HepG2 (cell line): ENCODE data around the gene NSD1. TPM values are rescaled to one million over a fixed set of nuclear protein-coding genes. Genes with fewer than 3 reads are reported as not detected.

Experiments used
- ADNP ChIP-seq: sonication (generic); formaldehyde crosslinking; IDR thresholded peaks from 2 replicates; pipeline ENCODE4 v1.4.0; 2020; ENCODE audit warnings: missing genetic modification reagents
- ASH2L ChIP-seq: fragments of 300-600, 200-600 bp; sonication (generic); IDR thresholded peaks from 2 replicates; pipeline ENCODE4 v1.7.0; 2017; ENCODE audit warnings: low read depth, mild to moderate bottlenecking, moderate library complexity, mixed read lengths, low read length; ENCODE audit not compliant: insufficient read length
- BRCA1 ChIP-seq: sonication (generic); formaldehyde crosslinking; IDR thresholded peaks from 2 replicates; pipeline ENCODE4 v1.4.0; 2020; ENCODE audit warnings: missing genetic modification reagents
- CEBPG ChIP-seq: IDR thresholded peaks from 2 replicates; pipeline ENCODE4 v1.6.1; 2016
- DPF2 ChIP-seq: sonication (generic); formaldehyde crosslinking; IDR thresholded peaks from 2 replicates; pipeline ENCODE4 v1.4.0; 2020; ENCODE audit warnings: mild to moderate bottlenecking, low read depth, missing genetic modification reagents, borderline replicate concordance
- FOSL1 ChIP-seq: sonication (generic); formaldehyde crosslinking; IDR thresholded peaks from 2 replicates; pipeline ENCODE4 v1.9.0; 2021; ENCODE audit warnings: missing genetic modification reagents, borderline replicate concordance
- PAX8 ChIP-seq: sonication (generic); formaldehyde crosslinking; IDR thresholded peaks from 2 replicates; pipeline ENCODE4 v1.8.0; 2022; ENCODE audit warnings: mild to moderate bottlenecking, missing genetic modification reagents, borderline replicate concordance
- RCOR2 ChIP-seq: IDR thresholded peaks from 2 replicates; pipeline ENCODE4 v1.6.1; 2016; ENCODE audit warnings: missing biosample characterization, missing genetic modification reagents
- REXO4 ChIP-seq: sonication (generic); formaldehyde crosslinking; IDR thresholded peaks from 2 replicates; pipeline ENCODE4 v1.8.0; 2022; ENCODE audit warnings: missing genetic modification reagents, mild to moderate bottlenecking, borderline replicate concordance
- TGIF2 ChIP-seq: IDR thresholded peaks from 2 replicates; pipeline ENCODE4 v1.6.1; 2016; ENCODE audit warnings: control low read depth, missing compliant biosample characterization
- TOE1 ChIP-seq: sonication (generic); formaldehyde crosslinking; IDR thresholded peaks from 2 replicates; pipeline ENCODE4 v1.4.0; 2020; ENCODE audit warnings: mild to moderate bottlenecking, missing genetic modification reagents
- ZFP1 ChIP-seq: IDR thresholded peaks from 2 replicates; pipeline ENCODE4 v1.6.1; 2016
- ZFP36L1 ChIP-seq: sonication (generic); formaldehyde crosslinking; IDR thresholded peaks from 2 replicates; pipeline ENCODE4 v1.8.0; 2022; ENCODE audit warnings: mild to moderate bottlenecking, missing genetic modification reagents, moderate library complexity
- ZFP37 ChIP-seq: sonication (generic); formaldehyde crosslinking; IDR thresholded peaks from 2 replicates; pipeline ENCODE4 v1.4.0; 2020; ENCODE audit warnings: missing genetic modification reagents, borderline replicate concordance
- ZNF180 ChIP-seq: sonication (generic); formaldehyde crosslinking; IDR thresholded peaks from 2 replicates; pipeline ENCODE4 v1.4.0; 2020; ENCODE audit warnings: low read depth, missing genetic modification reagents, borderline replicate concordance
- ZNF225 ChIP-seq: sonication (generic); formaldehyde crosslinking; IDR thresholded peaks from 2 replicates; pipeline ENCODE4 v1.4.0; 2020; ENCODE audit warnings: mild to moderate bottlenecking, missing genetic modification reagents
- ZNF33B ChIP-seq: sonication (generic); formaldehyde crosslinking; IDR thresholded peaks from 2 replicates; pipeline ENCODE4 v1.5.1; 2020; ENCODE audit warnings: mild to moderate bottlenecking, missing genetic modification reagents
- ZNF670 ChIP-seq: sonication (generic); formaldehyde crosslinking; IDR thresholded peaks from 2 replicates; pipeline ENCODE4 v1.8.0; 2022; ENCODE audit warnings: mild to moderate bottlenecking, missing genetic modification reagents, borderline replicate concordance
- ZNF75D ChIP-seq: sonication (generic); formaldehyde crosslinking; IDR thresholded peaks from 2 replicates; pipeline ENCODE4 v1.8.1; 2023; ENCODE audit warnings: missing genetic modification reagents, mild to moderate bottlenecking, borderline replicate concordance
- ZSCAN25 ChIP-seq: sonication (generic); formaldehyde crosslinking; IDR thresholded peaks from 2 replicates; pipeline ENCODE4 v1.8.0; 2022; ENCODE audit warnings: mild to moderate bottlenecking, missing genetic modification reagents
- polyA plus RNA-seq, 8 experiments: library from polyadenylated mRNA; depleted of rRNA in 3 of 8; stranded (reverse) in 7 of 8; unstranded in 1 of 8; fragments of >200 nt; fragmentation: Illumina TruSeq in 4 of 8; extraction: Trizol in 4 of 8; gene quantifications; 2 replicates each; pipeline versions ENCODE4 v1.2.1 to v1.2.3, GENCODE V29; 2011 to 2016; ENCODE audit warnings: low read depth in 4 of 8, missing spikeins in 1 of 8, mixed read lengths in 1 of 8; ENCODE audit not compliant: insufficient read depth in 1 of 8
- total RNA-seq, 5 experiments: library from RNA; depleted of rRNA; stranded (reverse); fragments of >200 nt; fragmentation: Illumina TruSeq; extraction: Trizol; gene quantifications; 2 replicates each; pipeline ENCODE4 v1.2.3, GENCODE V29; 2016; ENCODE audit warnings: low read depth in 1 of 5
- TF ChIP-seq, protein P1 (sequence below), 2 experiments: sonication (generic) in 1 of 2; formaldehyde crosslinking in 1 of 2; IDR thresholded peaks; 2 replicates each; pipeline versions ENCODE4 v1.5.1 to v1.6.1; 2011 to 2020; ENCODE audit warnings: borderline replicate concordance in 1 of 2, low read depth in 1 of 2, low read length in 1 of 2, mild to moderate bottlenecking in 1 of 2, missing genetic modification reagents in 1 of 2, moderate library complexity in 1 of 2
- TF ChIP-seq, protein P2 (sequence below): IDR thresholded peaks from 2 replicates; pipeline ENCODE4 v1.6.1; 2012; ENCODE audit warnings: low read depth, low read length, improper control_type of control experiment
- TF ChIP-seq, protein P3 (sequence below): sonication (generic); formaldehyde crosslinking; IDR thresholded peaks from 2 replicates; pipeline ENCODE4 v1.8.1; 2023; ENCODE audit warnings: mild to moderate bottlenecking, missing genetic modification reagents, borderline replicate concordance
- TF ChIP-seq, protein P4 (sequence below): sonication (generic); formaldehyde crosslinking; IDR thresholded peaks from 2 replicates; pipeline ENCODE4 v1.5.1; 2020; ENCODE audit warnings: missing genetic modification reagents, mild to moderate bottlenecking, borderline replicate concordance

NSD1 gene
- total and polyA plus RNA-seq, 2 of the 13 experiments (the other 11 are each of a cell fraction or from before 2014, with no cell fraction given): 0.01 to 0.09 TPM

DNA sequence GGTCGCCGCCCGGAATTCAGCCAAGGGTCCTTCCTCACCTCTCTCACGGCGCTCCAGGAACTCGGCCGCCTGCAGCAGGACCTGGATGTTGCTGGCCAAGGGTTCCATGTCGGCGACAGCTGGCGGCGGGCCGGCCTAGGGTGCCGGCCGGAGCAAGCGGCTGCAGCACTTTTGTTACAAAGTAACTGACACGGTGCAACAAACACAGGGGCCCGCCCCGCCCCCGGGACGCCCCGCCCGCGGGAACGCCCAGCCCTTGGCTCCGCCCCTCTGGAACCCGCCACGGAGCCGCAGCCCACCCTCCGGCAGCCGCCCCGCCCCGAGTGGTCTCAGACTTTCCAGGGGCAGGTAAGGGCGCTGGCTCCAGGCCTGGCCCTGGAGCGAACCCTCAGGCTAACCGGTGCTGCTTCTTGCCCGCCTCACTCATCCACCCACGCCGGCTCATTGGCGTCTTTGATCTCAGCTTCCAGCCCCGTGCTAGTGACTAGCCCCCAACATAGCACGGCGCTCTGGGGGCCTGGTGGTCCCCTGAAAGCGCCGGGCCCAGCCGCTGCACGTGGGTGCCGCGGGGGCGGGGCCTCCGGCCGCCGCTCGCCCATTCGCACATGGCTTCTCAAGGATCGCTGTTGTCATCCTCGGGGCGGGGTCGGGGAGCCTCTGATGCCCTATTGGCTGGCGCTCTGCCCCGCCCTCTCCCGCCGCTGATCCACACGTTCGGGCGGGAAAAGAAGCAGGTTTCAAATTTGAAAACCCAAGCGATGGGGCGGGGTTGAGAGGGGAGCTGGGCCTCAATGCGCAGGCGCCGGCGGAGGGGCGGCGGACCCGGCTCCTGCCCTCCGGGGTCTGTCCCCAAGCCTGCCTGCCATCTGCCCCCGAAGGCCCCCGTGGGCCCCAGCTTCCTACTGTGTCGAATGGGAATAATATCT, 178.4 kb downstream of the NSD1 start, which contains the start of gene MXD3 (continued):
- TF ChIP-seq, protein P1, sequence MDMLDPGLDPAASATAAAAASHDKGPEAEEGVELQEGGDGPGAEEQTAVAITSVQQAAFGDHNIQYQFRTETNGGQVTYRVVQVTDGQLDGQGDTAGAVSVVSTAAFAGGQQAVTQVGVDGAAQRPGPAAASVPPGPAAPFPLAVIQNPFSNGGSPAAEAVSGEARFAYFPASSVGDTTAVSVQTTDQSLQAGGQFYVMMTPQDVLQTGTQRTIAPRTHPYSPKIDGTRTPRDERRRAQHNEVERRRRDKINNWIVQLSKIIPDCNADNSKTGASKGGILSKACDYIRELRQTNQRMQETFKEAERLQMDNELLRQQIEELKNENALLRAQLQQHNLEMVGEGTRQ (IDR thresholded peaks at IDR 0.05; ENCODE audit: low read depth, low read length): peak; percentile 46; the same call in 1 of the 2 replicates
- TF ChIP-seq, protein P1 (CRISPR knock-in tag; IDR thresholded peaks at IDR 0.05; ENCODE audit: borderline replicate concordance): no peak; the same call in 1 of the 2 replicates
- TF ChIP-seq CEBPG (no peak; the same call in 1 of the 2 replicates), ZFP36L1 (CRISPR knock-in tag) (no peak), ZNF75D (CRISPR knock-in tag) (no peak), ZSCAN25 (CRISPR knock-in tag) (no peak), ZNF670 (CRISPR knock-in tag) (0 out of 2 replicates have a peak, but pooled peaks have one; percentile 59), ASH2L (peak; percentile 72), PAX8 (CRISPR knock-in tag) (no peak), BRCA1 (CRISPR knock-in tag) (no peak), REXO4 (CRISPR knock-in tag) (no peak), ZFP37 (CRISPR knock-in tag) (no peak), DPF2 (CRISPR knock-in tag) (no peak), FOSL1 (CRISPR knock-in tag) (no peak), RCOR2 (CRISPR knock-in tag) (no peak), ADNP (CRISPR knock-in tag) (no peak), TGIF2 (CRISPR knock-in tag) (peak; percentile 62), ZNF33B (no peak), ZFP1 (CRISPR knock-in tag) (no peak), ZNF225 (CRISPR knock-in tag) (no peak), TOE1 (CRISPR knock-in tag) (no peak), ZNF180 (no peak)
- TF ChIP-seq, protein P2, sequence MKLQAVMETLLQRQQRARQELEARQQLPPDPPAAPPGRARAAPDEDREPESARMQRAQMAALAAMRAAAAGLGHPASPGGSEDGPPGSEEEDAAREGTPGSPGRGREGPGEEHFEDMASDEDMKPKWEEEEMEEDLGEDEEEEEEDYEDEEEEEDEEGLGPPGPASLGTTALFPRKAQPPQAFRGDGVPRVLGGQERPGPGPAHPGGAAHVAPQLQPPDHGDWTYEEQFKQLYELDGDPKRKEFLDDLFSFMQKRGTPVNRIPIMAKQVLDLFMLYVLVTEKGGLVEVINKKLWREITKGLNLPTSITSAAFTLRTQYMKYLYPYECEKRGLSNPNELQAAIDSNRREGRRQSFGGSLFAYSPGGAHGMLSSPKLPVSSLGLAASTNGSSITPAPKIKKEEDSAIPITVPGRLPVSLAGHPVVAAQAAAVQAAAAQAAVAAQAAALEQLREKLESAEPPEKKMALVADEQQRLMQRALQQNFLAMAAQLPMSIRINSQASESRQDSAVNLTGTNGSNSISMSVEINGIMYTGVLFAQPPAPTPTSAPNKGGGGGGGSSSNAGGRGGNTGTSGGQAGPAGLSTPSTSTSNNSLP: no peak
- TF ChIP-seq, protein P3, sequence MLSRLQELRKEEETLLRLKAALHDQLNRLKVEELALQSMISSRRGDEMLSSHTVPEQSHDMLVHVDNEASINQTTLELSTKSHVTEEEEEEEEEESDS: no peak
- TF ChIP-seq, protein P4, sequence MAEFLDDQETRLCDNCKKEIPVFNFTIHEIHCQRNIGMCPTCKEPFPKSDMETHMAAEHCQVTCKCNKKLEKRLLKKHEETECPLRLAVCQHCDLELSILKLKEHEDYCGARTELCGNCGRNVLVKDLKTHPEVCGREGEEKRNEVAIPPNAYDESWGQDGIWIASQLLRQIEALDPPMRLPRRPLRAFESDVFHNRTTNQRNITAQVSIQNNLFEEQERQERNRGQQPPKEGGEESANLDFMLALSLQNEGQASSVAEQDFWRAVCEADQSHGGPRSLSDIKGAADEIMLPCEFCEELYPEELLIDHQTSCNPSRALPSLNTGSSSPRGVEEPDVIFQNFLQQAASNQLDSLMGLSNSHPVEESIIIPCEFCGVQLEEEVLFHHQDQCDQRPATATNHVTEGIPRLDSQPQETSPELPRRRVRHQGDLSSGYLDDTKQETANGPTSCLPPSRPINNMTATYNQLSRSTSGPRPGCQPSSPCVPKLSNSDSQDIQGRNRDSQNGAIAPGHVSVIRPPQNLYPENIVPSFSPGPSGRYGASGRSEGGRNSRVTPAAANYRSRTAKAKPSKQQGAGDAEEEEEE: no peak
